Adrenal gland (tissue), 12 donors: ENCODE measurements around the gene C12orf60. TPM values are rescaled to one million over a fixed set of nuclear protein-coding genes. Genes with fewer than 3 reads are reported as not detected.
A peak's percentile ranks its signal among the peaks of the same experiment; 100 is the strongest.

Experiments used
- DNase-seq, 7 donors: peaks; one replicate each; pipeline ENCODE4 v3.0.0-alpha.2; 2019 to 2020
- H3K27ac ChIP-seq, 5 donors: fragments of 200-600 bp; sonication (generic) in 4 of 5; 1 replicate in 3 of 5; 2 replicates in 2 of 5; pipeline versions ENCODE4 v1.5.1 to v1.8.0; 2016 to 2020; ENCODE audit warnings: mild to moderate bottlenecking in 1 of 5
- H3K27me3 ChIP-seq: fragments of 200-600 bp; 2 replicates; pipeline ENCODE4 v1.8.0; 2021
- H3K36me3 ChIP-seq, 2 donors: fragments of 200-600 bp; replicated peaks in 1 of 2; 1 replicate in 1 of 2; 2 replicates in 1 of 2; pipeline versions ENCODE4 v1.5.1 to v1.8.0; 2018 to 2022
- H3K4me1 ChIP-seq, 2 donors: fragments of 200-600 bp; replicated peaks in 1 of 2; 1 replicate in 1 of 2; 2 replicates in 1 of 2; pipeline versions ENCODE4 v1.5.1 to v1.8.0; 2018 to 2021
- H3K4me3 ChIP-seq, 4 donors: fragments of 200-600 bp; sonication (generic) in 3 of 4; one replicate each; pipeline ENCODE4 v1.5.1; 2016 to 2018
- H3K9me3 ChIP-seq, 3 donors: fragments of 200-600 bp; sonication (generic) in 1 of 3; replicated peaks in 1 of 3; 1 replicate in 2 of 3; 2 replicates in 1 of 3; pipeline versions ENCODE4 v1.5.1 to v1.8.0; 2016 to 2021
- POLR2A ChIP-seq, 2 donors: fragments of 450-650 bp; IDR thresholded peaks; one replicate each; pipeline ENCODE4 v1.6.1; 2017; ENCODE audit warnings: antibody characterized with exemption in 2 of 2, mild to moderate bottlenecking in 2 of 2, moderate library complexity in 1 of 2
- WGBS, 4 donors: extraction: QIAGEN DNeasy Blood & Tissue Kit in 2 of 4; methylation state at CpG; one replicate each; pipeline versions ENCODE4 v1.1.5 to v1.1.7; 2013 to 2017; 5-methylcytosine and 5-hydroxymethylcytosine counted together
- intact Hi-C, 2 donors: fragments of 100-400 bp; cut with DNase I; formaldehyde crosslinking; loops; one replicate each; pipeline versions ENCODE4 v1.14.1 to v1.15.0; 2022 to 2023
- polyA plus RNA-seq, 3 donors: library from polyadenylated mRNA; stranded (reverse); fragments of 200-250 nt in 2 of 3; fragments of 350-450 nt in 1 of 3; fragmentation: Illumina TruSeq in 1 of 3; extraction: RNeasy Lipid Tissue Mini Kit (QIAGEN cat#74804) in 1 of 3; gene quantifications; one replicate each; pipeline ENCODE4 v1.2.3, GENCODE V29; 2013 to 2014
- total RNA-seq, 9 donors: library from RNA; depleted of rRNA in 4 of 9; stranded (reverse); fragments of >200 nt in 4 of 9; fragments of 120-200 nt in 1 of 9; fragmentation: NEBNext Ultra II Directional in 1 of 9; extraction: Animal tissue kit (Norgen Biotek cat#: 25700) in 1 of 9; gene quantifications; one replicate each; pipeline versions ENCODE4 v1.1.0 to v1.2.4, GENCODE V29; 2013 to 2023
- TF ChIP-seq, protein P1 (sequence below), 6 experiments: fragments of 450-650 bp in 4 of 6; fragments of 200-600 bp in 2 of 6; sonication (generic) in 1 of 6; IDR thresholded peaks; 1 replicate in 5 of 6; 2 replicates in 1 of 6; pipeline versions ENCODE4 v1.5.1 to v1.8.0; 2016 to 2021; ENCODE audit warnings: antibody characterized with exemption in 6 of 6, mild to moderate bottlenecking in 2 of 6, moderate library complexity in 1 of 6
- donor health status: healthy with polysubstance abuse.
- donor health status: Bipolar disorder and iron deficiency.
- donor health status: DM: yes; HTN: yes; CAD: no.
- donor health status: DM: no; HTN: no; CAD: no.
- donor health status: DM: no; HTN: no; CAD: no.
- donor health status: DM: yes; HTN: yes; CAD: no.

The C12orf60 gene
- total and polyA plus RNA-seq, 12 donors: 2.6 to 12.5 (median 4.6) TPM

DNA sequence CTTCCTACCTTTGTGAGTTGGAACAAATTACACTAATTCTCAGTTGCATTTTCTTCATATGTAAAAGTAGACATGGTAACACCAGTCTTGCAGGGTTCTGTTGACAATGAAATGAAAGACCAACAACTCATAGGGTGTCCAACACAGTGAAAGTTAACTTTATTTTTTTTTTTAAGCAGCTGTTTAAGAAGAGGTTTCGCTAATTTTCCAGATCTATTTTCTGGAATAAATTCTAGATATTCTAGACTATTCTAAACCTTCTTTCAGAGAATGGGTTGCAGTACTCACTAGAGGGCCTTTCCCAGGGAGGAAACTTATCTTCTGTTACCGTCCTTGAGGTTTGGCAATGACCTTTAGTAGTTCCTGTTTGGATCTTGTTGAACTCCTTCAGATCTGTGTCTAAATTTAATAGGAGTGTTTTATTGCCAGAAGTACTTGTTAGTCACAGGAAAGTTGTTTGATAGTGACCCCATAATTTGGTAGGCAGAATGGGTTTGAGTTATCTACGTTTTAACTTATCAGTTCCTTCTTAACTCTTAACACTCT is 42.6 kb downstream of the C12orf60 start:
- Histone ChIP-seq H3K36me3 (no peaks in the 10 kb centered on the region), H3K9me3 (no peaks in the 10 kb centered on the region), H3K27ac (peak overlapping the region in 2 of 5 donors; percentile 39 to 60), H3K4me1 (peaks cover 33% of the 10 kb centered on the region in 2 donors), H3K27me3 (no peaks in the 10 kb centered on the region), H3K4me3 (no peak overlapping the region)
- DNase-seq: no peak
- 34 to 36% (median 34%) methylated on average over 3 of the region's 3 CpGs for WGBS, 4 donors
- intact Hi-C loops: loop anchor here (5.0 to 10.0 kb wide), 2 partner anchors 149 to 151 kb away; no protein-coding TSS in a partner anchor
- TF ChIP-seq, protein P1, sequence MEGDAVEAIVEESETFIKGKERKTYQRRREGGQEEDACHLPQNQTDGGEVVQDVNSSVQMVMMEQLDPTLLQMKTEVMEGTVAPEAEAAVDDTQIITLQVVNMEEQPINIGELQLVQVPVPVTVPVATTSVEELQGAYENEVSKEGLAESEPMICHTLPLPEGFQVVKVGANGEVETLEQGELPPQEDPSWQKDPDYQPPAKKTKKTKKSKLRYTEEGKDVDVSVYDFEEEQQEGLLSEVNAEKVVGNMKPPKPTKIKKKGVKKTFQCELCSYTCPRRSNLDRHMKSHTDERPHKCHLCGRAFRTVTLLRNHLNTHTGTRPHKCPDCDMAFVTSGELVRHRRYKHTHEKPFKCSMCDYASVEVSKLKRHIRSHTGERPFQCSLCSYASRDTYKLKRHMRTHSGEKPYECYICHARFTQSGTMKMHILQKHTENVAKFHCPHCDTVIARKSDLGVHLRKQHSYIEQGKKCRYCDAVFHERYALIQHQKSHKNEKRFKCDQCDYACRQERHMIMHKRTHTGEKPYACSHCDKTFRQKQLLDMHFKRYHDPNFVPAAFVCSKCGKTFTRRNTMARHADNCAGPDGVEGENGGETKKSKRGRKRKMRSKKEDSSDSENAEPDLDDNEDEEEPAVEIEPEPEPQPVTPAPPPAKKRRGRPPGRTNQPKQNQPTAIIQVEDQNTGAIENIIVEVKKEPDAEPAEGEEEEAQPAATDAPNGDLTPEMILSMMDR (IDR thresholded peaks at IDR 0.05): no peak
- TF ChIP-seq POLR2A (IDR thresholded peaks at IDR 0.05): no peak

DNA sequence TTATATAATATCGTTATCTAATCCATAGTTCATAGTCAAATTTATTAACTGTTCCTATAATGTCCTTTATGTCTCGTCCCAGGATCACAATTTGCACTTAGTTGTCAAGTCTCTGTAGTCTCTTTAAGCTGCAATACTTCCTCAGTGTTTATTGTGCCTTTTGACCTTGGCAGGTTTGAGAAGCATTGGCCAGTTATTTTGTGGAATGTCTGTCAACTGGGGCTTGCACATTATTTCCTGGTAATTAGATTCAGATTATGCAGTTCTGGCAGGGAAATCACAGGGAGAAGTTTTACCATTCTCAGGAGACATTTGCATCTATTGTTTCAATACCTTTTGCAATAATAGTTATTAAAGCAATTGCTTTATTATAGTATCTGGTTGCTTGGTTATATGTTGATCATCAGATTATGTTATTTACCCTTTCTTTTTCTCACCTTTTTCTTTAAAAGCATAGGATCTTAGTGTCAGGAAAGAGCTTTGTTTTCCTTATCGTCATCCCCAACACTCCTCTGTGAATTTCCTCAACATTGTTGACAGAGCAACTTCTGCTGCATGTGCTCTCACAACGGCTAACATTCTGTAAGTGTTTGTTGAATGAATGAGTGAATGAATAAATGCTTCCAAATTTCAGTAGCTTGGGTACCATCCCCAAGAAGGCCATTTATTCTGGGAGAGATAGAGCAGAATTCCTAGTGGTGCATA is 43.6 kb downstream of the C12orf60 start:
- 49 to 70% (median 62%) methylated on average over 4 of the region's 4 CpGs for WGBS, 4 donors
- peak overlapping the region in 2 of 5 donors; percentile 39 to 60 for H3K27ac ChIP-seq
- peak in 1 of 7 donors; percentile 28 for DNase-seq
- no peak overlapping the region for H3K4me3 ChIP-seq
- intact Hi-C loops: loop anchor here (5.0 to 10.0 kb wide), 2 partner anchors 148 to 150 kb away; no protein-coding TSS in a partner anchor
- H3K4me1 ChIP-seq: peaks cover 24 to 25% of the 10 kb centered on the region in 2 donors
- H3K36me3 ChIP-seq: no peaks in the 10 kb centered on the region
- no peaks in the 10 kb centered on the region for H3K9me3 ChIP-seq
- TF ChIP-seq POLR2A (IDR thresholded peaks at IDR 0.05): no peak
- TF ChIP-seq, protein P1 (IDR thresholded peaks at IDR 0.05): no peak
- H3K27me3 ChIP-seq: no peaks in the 10 kb centered on the region

DNA sequence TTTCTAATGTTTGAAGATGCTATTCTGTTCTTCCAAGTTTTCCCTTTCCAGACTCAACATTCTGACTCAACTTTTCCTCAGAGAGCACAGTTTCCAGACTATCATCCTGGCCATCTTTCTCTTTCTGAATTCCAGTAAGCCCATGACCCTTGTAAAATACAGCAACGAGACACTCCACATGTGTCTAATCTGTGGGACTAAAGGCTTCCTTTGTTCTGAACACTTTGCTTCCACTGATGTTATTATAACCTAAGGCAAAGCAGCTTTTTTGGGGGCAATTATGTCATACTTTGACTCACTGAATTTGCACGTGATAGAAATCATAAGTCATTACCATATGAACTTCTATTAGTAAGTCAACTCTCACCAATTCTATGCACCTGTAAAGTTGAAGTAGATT is 46.2 kb downstream of the C12orf60 start:
- intact Hi-C loops: loop anchor here (5.0 to 10.0 kb wide), 2 partner anchors 145 to 148 kb away; no protein-coding TSS in a partner anchor
- DNase-seq: no peak
- Histone ChIP-seq H3K4me1 (peaks cover 20 to 28% of the 10 kb centered on the region in 2 donors), H3K27ac (no peak overlapping the region), H3K36me3 (no peaks in the 10 kb centered on the region), H3K4me3 (no peak overlapping the region), H3K27me3 (no peaks in the 10 kb centered on the region), H3K9me3 (no peaks in the 10 kb centered on the region)
- TF ChIP-seq, protein P1 (IDR thresholded peaks at IDR 0.05): no peak
- TF ChIP-seq POLR2A (IDR thresholded peaks at IDR 0.05): no peak
- 56 to 69% (median 63%) methylated on average over 2 of the region's 2 CpGs for WGBS, 4 donors

GRCh38 chr12:14850929-14851663 is 47.6 kb downstream of the C12orf60 start:
- H3K4me3 ChIP-seq: no peak overlapping the region
- WGBS, 4 donors: 6 to 98% (median 8%) methylated on average over 1 of the region's 1 CpG; no CpG with 5 or more reads in 1 of the 4 donors
- DNase-seq: no peak
- TF ChIP-seq, protein P1 (IDR thresholded peaks at IDR 0.05): no peak
- TF ChIP-seq POLR2A (IDR thresholded peaks at IDR 0.05): no peak
- no peaks in the 10 kb centered on the region for H3K36me3 ChIP-seq
- intact Hi-C loops: no loop called here
- H3K4me1 ChIP-seq: peaks cover 14 to 22% of the 10 kb centered on the region in 2 donors
- no peaks in the 10 kb centered on the region for H3K27me3 ChIP-seq
- no peaks in the 10 kb centered on the region for H3K9me3 ChIP-seq
- H3K27ac ChIP-seq: no peak overlapping the region
